HG03558 (cell line): Measurements from ENCODE around the gene OTOP3.
"Not testable (repeated sequence)": the region's sequence is repeated elsewhere in the genome, so short reads cannot be mapped to it uniquely, and the experiment has no call there.

Experiments
- ATAC-seq: cut with Tn5 transposase; IDR thresholded peaks from one replicate; pipeline ENCODE4 v1.9.1; 2021; ENCODE audit warnings: moderate number of reproducible peaks; ENCODE audit not compliant: unreplicated experiment; ENCODE audit errors: extremely low read depth

Gene OTOP3

GRCh38 chr17:74978240-74978639 is 42.5 kb downstream of the OTOP3 start:
- ATAC-seq, result no peak

- ATAC-seq, result no peak
These were observed 43.9 kb downstream of the OTOP3 start for GRCh38 chr17:74979408-74980146.

DNA sequence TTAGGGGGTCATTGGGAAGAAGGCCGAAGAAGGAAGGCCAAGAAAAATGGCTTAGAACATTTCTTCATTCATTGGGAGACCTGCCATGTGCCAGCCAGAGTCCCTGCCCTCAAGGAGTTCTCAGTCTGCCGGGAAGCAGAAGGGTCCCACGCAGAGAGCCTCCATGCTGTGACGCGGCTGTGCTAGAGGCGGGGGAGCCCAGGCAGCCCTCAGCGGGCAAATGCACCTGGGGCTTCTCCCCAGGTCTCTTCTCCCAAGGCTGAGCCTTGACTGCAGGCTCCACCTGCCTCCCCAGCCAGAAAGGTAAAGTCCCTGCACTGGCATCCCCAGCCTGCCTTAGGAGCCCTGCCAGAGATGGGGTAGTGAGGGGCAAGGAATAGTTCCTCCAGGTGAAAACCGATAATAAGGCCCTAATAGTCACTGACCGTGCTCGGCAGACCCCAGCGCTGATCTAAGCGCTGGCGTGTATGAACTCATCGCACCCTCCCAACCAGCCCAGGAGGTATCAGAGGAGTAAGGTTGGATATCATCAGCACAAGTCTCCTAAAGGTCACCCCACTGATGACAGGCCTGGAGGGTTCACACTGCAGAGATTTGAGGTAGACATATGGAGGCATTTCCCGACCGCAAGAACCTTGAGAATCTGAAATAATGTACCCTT is 45.8 kb downstream of the OTOP3 start:
- no peak for ATAC-seq

DNA sequence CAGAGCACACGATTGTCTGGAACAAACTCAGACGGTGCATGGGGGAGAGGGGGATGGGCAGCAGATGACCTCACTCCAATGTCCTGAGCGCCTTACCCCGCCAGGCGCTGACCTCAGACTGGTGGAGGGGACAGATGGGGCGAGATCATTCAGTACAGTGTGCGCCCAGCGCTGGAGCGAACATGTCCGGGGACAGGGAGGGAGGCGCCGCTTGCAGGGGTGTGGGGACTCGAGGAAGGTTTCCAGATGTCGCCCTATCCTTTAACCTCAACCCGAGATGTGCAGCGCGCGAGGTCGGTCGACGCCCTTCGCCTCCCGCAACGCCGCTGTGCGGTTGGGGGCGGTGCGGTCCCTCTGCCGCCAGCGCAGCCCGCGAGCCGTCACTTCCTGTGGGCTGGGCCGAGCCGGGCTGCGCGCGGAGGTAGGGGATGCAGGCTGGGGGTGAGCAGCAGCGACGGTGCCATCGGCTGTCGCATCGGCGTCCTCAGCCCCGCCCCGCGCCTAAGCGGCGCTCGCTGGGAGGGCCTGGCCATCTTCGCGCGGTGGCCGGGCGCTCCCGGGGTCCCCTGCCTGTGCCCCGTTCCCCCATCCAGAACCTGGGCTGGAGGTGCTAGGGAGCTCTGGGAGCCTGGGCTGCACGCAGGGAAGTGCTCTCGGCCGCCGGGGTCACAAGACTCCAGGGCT is 46.4 kb downstream of the OTOP3 start:
- ATAC-seq, result no peak

GRCh38 chr17:74982663-74983313 is 47.1 kb downstream of the OTOP3 start:
- not testable (repeated sequence) for ATAC-seq

- no peak for ATAC-seq
These were observed 50.5 kb downstream of the OTOP3 start for GRCh38 chr17:74986206-74986576.

DNA sequence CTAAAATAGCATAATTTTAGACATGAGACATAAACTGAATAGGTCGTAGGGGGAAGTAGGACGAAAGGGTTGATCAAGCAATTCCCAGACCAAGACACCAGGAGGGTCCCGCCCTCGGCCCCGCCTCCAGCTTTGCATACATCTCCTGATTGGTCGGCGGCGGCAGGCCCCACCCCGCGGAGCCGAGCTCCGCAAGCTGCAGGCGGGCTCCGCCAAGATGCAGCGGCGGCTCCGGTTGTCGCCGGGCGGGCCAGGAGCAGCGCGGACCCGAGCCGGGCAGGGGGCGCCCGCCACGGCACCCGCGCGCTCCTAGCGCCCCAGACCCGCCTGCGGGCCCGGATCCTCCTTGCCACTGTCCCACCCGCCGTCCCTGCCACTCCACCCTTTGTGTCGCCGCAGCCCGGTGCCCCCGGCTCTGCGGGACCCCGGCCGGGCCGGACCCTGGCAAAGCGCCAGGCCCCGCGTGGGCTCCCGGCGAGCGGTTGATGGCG is 51.8 kb downstream of the OTOP3 start, which contains the start of gene CDR2L:
TSS of gene CDR2L (plus strand) at position 215 of the 491 bp plus-strand sequence. CDS start 412 bp downstream, outside the sequence.
- peak; percentile 67 for ATAC-seq

- no peak for ATAC-seq
These were observed 52.4 kb downstream of the OTOP3 start for GRCh38 chr17:74987909-74988711.

DNA sequence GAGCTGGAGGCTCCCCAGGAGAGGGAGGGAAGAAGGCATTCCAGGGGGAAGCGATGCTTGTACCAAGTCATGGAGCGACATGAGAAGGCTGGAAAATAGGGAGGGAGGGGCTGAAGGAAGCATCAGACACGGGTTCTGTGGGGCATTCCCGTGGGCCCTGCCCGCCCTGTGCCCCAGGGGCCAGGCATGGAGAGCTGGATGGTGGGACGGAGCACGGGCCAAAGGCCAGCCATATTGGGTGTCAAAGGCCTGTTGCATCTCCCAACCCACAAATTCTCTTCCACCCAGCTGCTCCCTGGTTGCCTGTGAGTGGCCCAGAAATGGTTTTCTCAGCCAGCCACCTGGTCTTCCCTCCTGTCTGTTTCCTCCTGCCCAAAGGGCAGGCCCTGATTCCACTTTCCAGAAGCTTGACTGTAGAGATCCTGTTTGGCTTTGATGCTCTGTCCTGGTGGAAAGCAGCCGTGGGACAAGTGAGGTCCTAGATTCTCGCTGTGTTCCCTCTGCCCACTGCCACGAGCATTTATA is 54.9 kb downstream of the OTOP3 start:
- ATAC-seq, result no peak

DNA sequence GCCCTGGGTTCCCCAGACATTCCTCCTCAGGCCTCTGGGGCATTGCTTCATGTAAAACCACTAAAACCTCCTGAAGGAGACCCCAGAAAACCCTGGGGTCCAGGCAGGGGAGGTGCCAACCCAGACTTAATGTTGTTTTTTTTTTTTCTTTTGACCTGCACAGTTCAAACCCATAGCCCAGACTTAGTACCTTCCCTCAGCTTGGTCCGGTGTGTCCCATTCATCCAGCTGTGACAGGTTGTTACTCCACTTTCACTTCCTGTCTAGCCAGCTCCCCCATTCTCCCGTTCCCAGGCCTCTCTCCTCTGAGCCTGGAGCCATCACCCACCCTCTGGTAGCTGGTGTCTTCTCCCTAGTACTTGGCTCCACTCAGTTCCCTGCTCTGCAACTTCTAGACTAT is 56.5 kb downstream of the OTOP3 start:
- no peak for ATAC-seq

- no peak for ATAC-seq
These were observed 58.7 kb downstream of the OTOP3 start for GRCh38 chr17:74994440-74994839.

DNA sequence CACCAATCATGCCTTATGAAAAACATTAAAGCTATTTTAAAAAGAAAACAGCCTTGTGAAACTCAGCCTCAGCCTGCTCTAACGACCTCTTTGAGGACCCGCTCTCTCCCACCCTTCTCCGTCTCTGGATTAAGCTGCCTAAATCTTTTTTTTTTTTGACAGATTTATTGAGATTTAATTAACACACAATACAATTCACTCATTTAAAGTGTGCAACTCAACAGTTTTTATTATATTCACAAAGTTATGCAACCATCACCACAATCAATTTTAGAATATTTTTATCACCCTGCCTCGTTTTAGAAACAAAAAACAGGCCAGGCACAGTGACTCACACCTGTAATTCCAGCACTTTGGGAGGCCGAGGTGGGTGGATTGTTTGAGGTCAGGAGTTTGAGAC is 60.1 kb downstream of the OTOP3 start:
- ATAC-seq, result no peak

DNA sequence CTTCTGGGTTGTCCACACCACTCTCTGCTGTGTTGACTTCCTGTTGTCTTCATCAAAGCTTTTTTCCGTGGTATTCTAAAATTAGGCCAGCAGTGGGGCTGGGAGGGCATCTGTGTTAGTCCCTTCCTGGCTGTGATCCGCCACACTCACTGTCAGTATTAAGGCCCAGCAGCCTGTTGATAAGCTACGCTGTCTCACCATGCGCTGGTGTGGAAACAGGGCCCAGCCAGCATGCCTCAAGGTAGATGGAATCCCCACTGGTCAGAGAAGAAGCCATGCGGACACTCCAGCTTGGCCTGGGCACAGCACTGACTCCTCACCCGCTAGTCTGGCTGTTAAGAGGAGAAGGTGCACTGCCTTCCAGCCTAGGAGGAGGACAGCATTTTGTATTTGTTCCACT is 63.1 kb downstream of the OTOP3 start:
- ATAC-seq, result no peak

- ATAC-seq, result no peak
These were observed 63.8 kb downstream of the OTOP3 start for GRCh38 chr17:74999523-74999922.
